K562 (cell line): ENCODE data around the gene KLHL41. TPM values are rescaled to one million over a fixed set of nuclear protein-coding genes. Genes with fewer than 3 reads are reported as not detected.

Experiments used
- CC2D1A ChIP-seq: fragments of 450-650 bp; IDR thresholded peaks from 2 replicates; pipeline ENCODE4 v1.6.1; 2017; ENCODE audit warnings: mild to moderate bottlenecking
- CCAR2 ChIP-seq: fragments of 200-400 bp; formaldehyde crosslinking; IDR thresholded peaks from 2 replicates; pipeline ENCODE4 v1.6.1; 2017; ENCODE audit warnings: mild to moderate bottlenecking, low read depth, low read length
- CEBPB ChIP-seq: fragments of 450-650 bp; IDR thresholded peaks from 2 replicates; pipeline ENCODE4 v1.6.1; 2016; ENCODE audit warnings: missing genetic modification characterization, missing compliant biosample characterization
- CEBPZ ChIP-seq: fragments of 150-350 bp; IDR thresholded peaks from 2 replicates; pipeline ENCODE4 v1.6.1; 2014; ENCODE audit warnings: low read depth, mild to moderate bottlenecking, low read length, borderline replicate concordance
- FOXO4 ChIP-seq: fragments of 450-650 bp; formaldehyde crosslinking; IDR thresholded peaks from 2 replicates; pipeline ENCODE4 v1.4.0; 2020; ENCODE audit warnings: mild to moderate bottlenecking, moderate library complexity
- GTF2E2 ChIP-seq: fragments of 200-800 bp; sonication (Bioruptor generic); IDR thresholded peaks from 2 replicates; pipeline ENCODE4 v1.6.1; 2016; ENCODE audit warnings: missing genetic modification characterization, missing compliant biosample characterization
- HDAC6 ChIP-seq: IDR thresholded peaks from 2 replicates; pipeline ENCODE4 v1.6.1; 2012; ENCODE audit warnings: low read depth, mild to moderate bottlenecking, control low read depth, inconsistent platforms, low read length, moderate library complexity
- MAFF ChIP-seq: IDR thresholded peaks from 2 replicates; pipeline ENCODE4 v1.6.1; 2012; ENCODE audit warnings: low read length, improper control_type of control experiment
- MTA3 ChIP-seq: fragments of 450-650 bp; formaldehyde crosslinking; IDR thresholded peaks from 2 replicates; pipeline ENCODE4 v1.6.1; 2017; ENCODE audit warnings: mild to moderate bottlenecking, borderline replicate concordance
- NBN ChIP-seq: fragments of 450-650 bp; IDR thresholded peaks from 2 replicates; pipeline ENCODE4 v1.6.1; 2016; ENCODE audit warnings: low read depth, mild to moderate bottlenecking
- RAD51 ChIP-seq: fragments of 450-650 bp; IDR thresholded peaks from 2 replicates; pipeline ENCODE4 v1.7.1; 2016; ENCODE audit warnings: low read depth, mild to moderate bottlenecking, borderline replicate concordance
- RERE ChIP-seq: sonication (generic); formaldehyde crosslinking; IDR thresholded peaks from 2 replicates; pipeline ENCODE4 v1.8.0; 2023; ENCODE audit warnings: missing genetic modification reagents, mild to moderate bottlenecking, borderline replicate concordance
- YY1 ChIP-seq, 3 experiments: IDR thresholded peaks; 2 replicates each; pipeline ENCODE4 v1.6.1; 2011; ENCODE audit warnings: low read length in 2 of 3, mild to moderate bottlenecking in 2 of 3, moderate library complexity in 2 of 3, borderline replicate concordance in 1 of 3, control low read depth in 1 of 3, low read depth in 1 of 3; ENCODE audit not compliant: insufficient read depth in 3 of 3, insufficient replicate concordance in 2 of 3, control insufficient read depth in 1 of 3, insufficient read length in 1 of 3; ENCODE audit errors: extremely low read depth in 1 of 3
- ZNF57 ChIP-seq: fragments of 450-650 bp; formaldehyde crosslinking; IDR thresholded peaks from 2 replicates; pipeline ENCODE4 v1.4.0; 2020; ENCODE audit warnings: mild to moderate bottlenecking, moderate library complexity
- ZNF785 ChIP-seq: fragments of 250-450 bp; sonication (Bioruptor Pico); IDR thresholded peaks from 2 replicates; pipeline ENCODE4 v1.4.0; 2020; ENCODE audit warnings: mild to moderate bottlenecking
- polyA plus RNA-seq, 8 experiments: library from polyadenylated mRNA; depleted of rRNA in 4 of 8; stranded (reverse) in 5 of 8; unstranded in 3 of 8; fragments of >200 nt; fragmentation: Nextera tagmentation in 2 of 8; fragmentation: Illumina TruSeq in 1 of 8; extraction: Ambion mirVana in 2 of 8; extraction: Trizol in 1 of 8; gene quantifications; 2 replicates each; pipeline versions ENCODE4 v1.2.1 to v1.2.3, GENCODE V29; 2011 to 2014; ENCODE audit warnings: inconsistent platforms in 1 of 8, missing spikeins in 1 of 8
- total RNA-seq, 7 experiments: library from RNA; depleted of rRNA in 6 of 7; stranded (reverse); fragments of >200 nt in 6 of 7; fragmentation: Illumina TruSeq in 2 of 7; extraction: Trizol in 2 of 7; gene quantifications; 2 replicates each; pipeline versions ENCODE4 v1.2.1 to v1.2.3, GENCODE V29; 2011 to 2021; ENCODE audit warnings: low replicate concordance in 1 of 7

The KLHL41 gene
- total and polyA plus RNA-seq, 9 of the 15 experiments (the other 6 are each of a cell fraction or from before 2014, with no cell fraction given): 0.05 to 1.5 (median 0.09) TPM

- TF ChIP-seq HDAC6 (no peak), CC2D1A (0 out of 2 replicates have a peak, but pooled peaks have one; percentile 27), ZNF785 (CRISPR knock-in tag) (no peak), RERE (CRISPR knock-in tag) (no peak), CEBPZ (no peak), FOXO4 (CRISPR knock-in tag) (no peak), GTF2E2 (no peak), MAFF (no peak), NBN (no peak), RAD51 (no peak), MTA3 (no peak), CEBPB (no peak), ZNF57 (CRISPR knock-in tag) (no peak), YY1 (IDR thresholded peaks at IDR 0.05; ENCODE audit: borderline replicate concordance in 1 of 3, control insufficient read depth in 1 of 3, extremely low read depth in 1 of 3, insufficient read depth in 3 of 3, insufficient read length in 1 of 3, insufficient replicate concordance in 2 of 3, low read depth in 1 of 3, low read length in 2 of 3) (no peak), CCAR2 (no peak)
Observed at GRCh38 chr2:169528271-169528701, 18.8 kb downstream of the KLHL41 start (continued).
